ENCODE measurements around the gene ONECUT2. TPM values are rescaled to one million over a fixed set of nuclear protein-coding genes. Genes with fewer than 3 reads are reported as not detected.
A peak's percentile ranks its signal among the peaks of the same experiment; 100 is the strongest.

Gene ONECUT2
- total and polyA plus RNA-seq, 2 donors (not counting 1 experiment from before 2014, with no cell fraction given), result not detected

DNA sequence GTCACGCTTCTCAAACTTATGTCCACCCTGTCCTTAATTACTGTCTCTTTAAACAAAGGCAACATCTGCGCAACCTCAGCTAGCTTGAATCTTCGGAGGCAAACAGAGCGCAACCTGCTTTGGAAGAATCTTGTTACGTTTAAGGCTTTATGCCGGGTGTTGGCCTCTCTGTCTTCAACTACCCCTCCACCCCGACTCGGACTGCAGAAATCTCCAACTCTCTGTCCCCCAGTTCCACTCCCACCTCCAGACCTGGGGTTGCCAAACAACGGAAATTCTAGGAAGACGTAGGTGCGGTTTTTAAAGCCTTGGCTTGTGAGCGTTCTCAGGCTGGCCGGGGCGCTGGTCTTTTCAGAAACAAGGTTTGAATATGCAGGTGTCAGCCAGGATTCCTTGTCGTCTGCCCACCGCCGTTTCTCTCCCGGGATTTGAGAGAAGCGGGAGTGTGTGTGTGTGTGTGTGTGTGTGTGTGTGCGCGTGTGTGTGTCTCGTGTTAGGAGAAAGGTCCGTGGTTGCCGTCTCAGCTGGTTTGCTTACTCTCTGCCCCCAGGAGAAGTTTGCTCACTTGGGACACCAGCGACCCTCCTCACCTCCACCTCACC lies 1.1 kb upstream of the ONECUT2 start:
- ATAC-seq (ENCODE audit: low read depth) (no peak), DNase-seq (peak; percentile 35)
- Histone ChIP-seq H3K27me3 (replicated peaks in 1 of 4; ENCODE audit: control extremely low read depth in 1 of 4, control insufficient read depth in 3 of 4, insufficient read depth in 4 of 4, low read length in 3 of 4) (peaks cover 0 to 89% (median 86%) of the 10 kb centered on the region in 4 experiments), H3K4me2 (replicated peaks; ENCODE audit: low read depth, low read length, poor library complexity, severe bottlenecking) (peak overlapping the region; percentile 78), H3K9ac (ENCODE audit: low read length) (no peak overlapping the region), H2AFZ (ENCODE audit: insufficient read depth, low read depth, low read length, poor library complexity, severe bottlenecking) (no peak overlapping the region), H4K20me1 (ENCODE audit: control insufficient read depth, insufficient read depth, low read length, poor library complexity, severe bottlenecking) (no peaks in the 10 kb centered on the region), H3K79me2 (ENCODE audit: control insufficient read depth, insufficient read depth, low read length) (no peaks in the 10 kb centered on the region), H3K4me3 (ENCODE audit: control extremely low read depth in 1 of 5, extremely low read depth in 1 of 5, insufficient read depth in 1 of 5, low read depth in 2 of 5, low read length in 4 of 5) (peak overlapping the region in 1 of 5 experiments; percentile 40), H3K27ac (ENCODE audit: low read length in 2 of 2) (no peak overlapping the region), H3K4me1 (ENCODE audit: control insufficient read depth in 2 of 2, insufficient read depth in 2 of 2, low read length in 2 of 2) (peaks cover 51 to 60% of the 10 kb centered on the region in 2 donors), H3K36me3 (replicated peaks in 1 of 2; ENCODE audit: control extremely low read depth in 1 of 2, control insufficient read depth in 1 of 2, extremely low read depth in 1 of 2, insufficient read depth in 2 of 2, low read length in 1 of 2) (no peaks in the 10 kb centered on the region), H3K9me3 (ENCODE audit: control extremely low read depth in 1 of 3, control insufficient read depth in 2 of 3, insufficient read depth in 1 of 3, low read length in 2 of 3) (peaks cover 2 to 65% (median 34%) of the 10 kb centered on the region in 3 donors)
- ChIA-PET POLR2A (no interaction called here), CTCF (no interaction called here)
- H3K27ac Mint-ChIP-seq, result peak overlapping the region; percentile 24
- peaks cover 5% of the 10 kb centered on the region for H3K9me3 Mint-ChIP-seq (ENCODE audit: insufficient read depth)
- H3K4me3 Mint-ChIP-seq, result peak overlapping the region; percentile 68
- WGBS (ENCODE audit: insufficient coverage), result 15% methylated on average over 18 of the region's 25 CpGs
- H3K27me3 Mint-ChIP-seq, result peaks cover 73% of the 10 kb centered on the region
- intact Hi-C loops (cut with micrococcal nuclease), result no loop called here
- TF ChIP-seq EZH2 (IDR thresholded peaks at IDR 0.05; ENCODE audit: borderline replicate concordance, insufficient read depth, low read depth, low read length, poor library complexity, severe bottlenecking), result peak; percentile 35
- TF ChIP-seq, protein P1, sequence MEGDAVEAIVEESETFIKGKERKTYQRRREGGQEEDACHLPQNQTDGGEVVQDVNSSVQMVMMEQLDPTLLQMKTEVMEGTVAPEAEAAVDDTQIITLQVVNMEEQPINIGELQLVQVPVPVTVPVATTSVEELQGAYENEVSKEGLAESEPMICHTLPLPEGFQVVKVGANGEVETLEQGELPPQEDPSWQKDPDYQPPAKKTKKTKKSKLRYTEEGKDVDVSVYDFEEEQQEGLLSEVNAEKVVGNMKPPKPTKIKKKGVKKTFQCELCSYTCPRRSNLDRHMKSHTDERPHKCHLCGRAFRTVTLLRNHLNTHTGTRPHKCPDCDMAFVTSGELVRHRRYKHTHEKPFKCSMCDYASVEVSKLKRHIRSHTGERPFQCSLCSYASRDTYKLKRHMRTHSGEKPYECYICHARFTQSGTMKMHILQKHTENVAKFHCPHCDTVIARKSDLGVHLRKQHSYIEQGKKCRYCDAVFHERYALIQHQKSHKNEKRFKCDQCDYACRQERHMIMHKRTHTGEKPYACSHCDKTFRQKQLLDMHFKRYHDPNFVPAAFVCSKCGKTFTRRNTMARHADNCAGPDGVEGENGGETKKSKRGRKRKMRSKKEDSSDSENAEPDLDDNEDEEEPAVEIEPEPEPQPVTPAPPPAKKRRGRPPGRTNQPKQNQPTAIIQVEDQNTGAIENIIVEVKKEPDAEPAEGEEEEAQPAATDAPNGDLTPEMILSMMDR (IDR thresholded peaks at IDR 0.05), result no peak
- H3K4me1 Mint-ChIP-seq, result peaks cover 37% of the 10 kb centered on the region

DNA sequence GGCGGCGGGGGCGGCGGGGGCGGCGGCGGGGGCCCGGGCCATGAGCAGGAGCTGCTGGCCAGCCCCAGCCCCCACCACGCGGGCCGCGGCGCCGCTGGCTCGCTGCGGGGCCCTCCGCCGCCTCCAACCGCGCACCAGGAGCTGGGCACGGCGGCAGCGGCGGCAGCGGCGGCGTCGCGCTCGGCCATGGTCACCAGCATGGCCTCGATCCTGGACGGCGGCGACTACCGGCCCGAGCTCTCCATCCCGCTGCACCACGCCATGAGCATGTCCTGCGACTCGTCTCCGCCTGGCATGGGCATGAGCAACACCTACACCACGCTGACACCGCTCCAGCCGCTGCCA lies 644 bp downstream of the ONECUT2 start:
- H3K4me1 ChIP-seq (ENCODE audit: control insufficient read depth in 2 of 2, insufficient read depth in 2 of 2, low read length in 2 of 2), result peaks cover 59 to 65% of the 10 kb centered on the region in 2 donors
- POLR2A ChIA-PET, result no interaction called here
- no peak overlapping the region for H3K4me3 ChIP-seq (ENCODE audit: control extremely low read depth in 1 of 5, extremely low read depth in 1 of 5, insufficient read depth in 1 of 5, low read depth in 2 of 5, low read length in 4 of 5)
- CTCF ChIA-PET, result no interaction called here
- no peaks in the 10 kb centered on the region for H3K36me3 ChIP-seq (replicated peaks in 1 of 2; ENCODE audit: control extremely low read depth in 1 of 2, control insufficient read depth in 1 of 2, extremely low read depth in 1 of 2, insufficient read depth in 2 of 2, low read length in 1 of 2)
- H3K27me3 Mint-ChIP-seq, result peaks cover 74% of the 10 kb centered on the region
- TF ChIP-seq, protein P1 (IDR thresholded peaks at IDR 0.05), result no peak
- TF ChIP-seq EZH2 (IDR thresholded peaks at IDR 0.05; ENCODE audit: borderline replicate concordance, insufficient read depth, low read depth, low read length, poor library complexity, severe bottlenecking), result no peak
- peaks cover 0 to 89% (median 86%) of the 10 kb centered on the region in 4 experiments for H3K27me3 ChIP-seq (replicated peaks in 1 of 4; ENCODE audit: control extremely low read depth in 1 of 4, control insufficient read depth in 3 of 4, insufficient read depth in 4 of 4, low read length in 3 of 4)
- H3K9me3 Mint-ChIP-seq (ENCODE audit: insufficient read depth), result no peaks in the 10 kb centered on the region
- H3K9ac ChIP-seq (ENCODE audit: low read length), result no peak overlapping the region
- ATAC-seq (ENCODE audit: low read depth) (no peak), DNase-seq (peak; percentile 30)
- H3K4me3 Mint-ChIP-seq, result peak overlapping the region; percentile 75
- H3K4me2 ChIP-seq (replicated peaks; ENCODE audit: low read depth, low read length, poor library complexity, severe bottlenecking), result peak overlapping the region; percentile 60
- no peaks in the 10 kb centered on the region for H3K79me2 ChIP-seq (ENCODE audit: control insufficient read depth, insufficient read depth, low read length)
- intact Hi-C loops (cut with micrococcal nuclease), result no loop called here
- peaks cover 46% of the 10 kb centered on the region for H3K4me1 Mint-ChIP-seq
- no peaks in the 10 kb centered on the region for H4K20me1 ChIP-seq (ENCODE audit: control insufficient read depth, insufficient read depth, low read length, poor library complexity, severe bottlenecking)
- H3K27ac ChIP-seq (ENCODE audit: low read length in 2 of 2), result no peak overlapping the region
- no peak overlapping the region for H2AFZ ChIP-seq (ENCODE audit: insufficient read depth, low read depth, low read length, poor library complexity, severe bottlenecking)
- H3K27ac Mint-ChIP-seq, result no peak overlapping the region
- 11% methylated on average over 44 of the region's 44 CpGs for WGBS (ENCODE audit: insufficient coverage)
- H3K9me3 ChIP-seq (ENCODE audit: control extremely low read depth in 1 of 3, control insufficient read depth in 2 of 3, insufficient read depth in 1 of 3, low read length in 2 of 3), result peaks cover 2 to 70% (median 24%) of the 10 kb centered on the region in 3 donors

Measured in B cell (primary cell).